OCI-LY7 (cell line): ENCODE results near the gene IFIH1. TPM values are rescaled to one million over a fixed set of nuclear protein-coding genes. Genes with fewer than 3 reads are reported as not detected.

Source experiments
- BruUV-seq: library from RNA; stranded (reverse); fragments of 400-500 nt; replicated peaks from 2 replicates; lab custom pipeline; 2021; lab: Mats Ljungman, UMichigan
- CTCF ChIA-PET: fragments of 300-600 bp; sonication (Branson Sonifier 250); formaldehyde crosslinking; loops from one replicate; lab custom pipeline; 2022; ENCODE audit warnings: antibody characterized with exemption; ENCODE audit not compliant: unreplicated experiment; lab: Charles Lee
- POLR2A ChIA-PET: fragments of 300-600 bp; sonication (Branson Sonifier 250); formaldehyde crosslinking; loops from one replicate; lab custom pipeline; 2022; ENCODE audit warnings: antibody characterized with exemption; lab: Charles Lee
- DNase-seq: peaks from one replicate; pipeline ENCODE4 v3.0.0-alpha.2; 2015; ENCODE audit warnings: low spot score
- H2AFZ ChIP-seq: fragments of 200-600 bp; sonication (generic), shearing (Covaris generic); 2 replicates; pipeline ENCODE4 v1.6.1; 2014; ENCODE audit warnings: mild to moderate bottlenecking, antibody characterized with exemption, low read length, moderate library complexity
- H3K27ac ChIP-seq: fragments of 200-600 bp; sonication (generic); 2 replicates; pipeline ENCODE4 v1.5.1; 2014; ENCODE audit warnings: mixed run types, low read depth, mild to moderate bottlenecking, moderate library complexity, low read length, inconsistent platforms; ENCODE audit not compliant: poor library complexity, severe bottlenecking
- H3K36me3 ChIP-seq: fragments of 200-600 bp; sonication (generic); 2 replicates; pipeline ENCODE4 v1.6.1; 2014; ENCODE audit warnings: mild to moderate bottlenecking, antibody characterized with exemption, low read length, moderate library complexity, mixed read lengths; ENCODE audit not compliant: insufficient read depth
- H3K4me1 ChIP-seq: fragments of 200-600 bp; sonication (generic); 2 replicates; pipeline ENCODE4 v1.5.1; 2014; ENCODE audit warnings: mild to moderate bottlenecking, low read length; ENCODE audit not compliant: insufficient read depth, poor library complexity, severe bottlenecking
- H3K4me2 ChIP-seq: fragments of 200-600 bp; sonication (generic); 2 replicates; pipeline ENCODE4 v1.6.1; 2014; ENCODE audit warnings: mild to moderate bottlenecking, low read length
- H3K4me3 ChIP-seq: fragments of 200-600 bp; sonication (generic); 2 replicates; pipeline ENCODE4 v1.5.1; 2014; ENCODE audit warnings: mild to moderate bottlenecking, low read depth, low read length; ENCODE audit not compliant: poor library complexity, severe bottlenecking
- H3K79me2 ChIP-seq: fragments of 200-600 bp; sonication (generic); 2 replicates; pipeline ENCODE4 v1.6.1; 2016; ENCODE audit warnings: low read depth, mild to moderate bottlenecking, low read length, moderate library complexity, mixed read lengths; ENCODE audit not compliant: insufficient read depth
- H3K9me2 ChIP-seq: fragments of 200-600 bp; sonication (generic); 2 replicates; pipeline ENCODE4 v1.6.1; 2016; ENCODE audit warnings: mild to moderate bottlenecking, low read length, mixed read lengths; ENCODE audit not compliant: insufficient read depth
- H3K9me3 ChIP-seq: fragments of 200-600 bp; sonication (generic); 2 replicates; pipeline ENCODE4 v1.6.1; 2014; ENCODE audit warnings: mild to moderate bottlenecking, mixed run types, low read length, mixed read lengths
- H4K20me1 ChIP-seq: fragments of 200-600 bp; sonication (generic); 2 replicates; pipeline ENCODE4 v1.6.1; 2014; ENCODE audit warnings: mild to moderate bottlenecking, antibody characterized with exemption, low read length, moderate library complexity, mixed read lengths; ENCODE audit not compliant: insufficient read depth
- EZH2phosphoT487 ChIP-seq: fragments of 200-600 bp; sonication (generic); IDR thresholded peaks from 2 replicates; pipeline ENCODE4 v1.6.1; 2018; ENCODE audit warnings: low read depth, borderline replicate concordance, mild to moderate bottlenecking, mixed run types, antibody characterized with exemption, low read length, moderate library complexity, mixed read lengths
- intact Hi-C: fragments of 100-400 bp; cut with micrococcal nuclease; formaldehyde crosslinking; loops from one replicate; pipeline ENCODE4 v1.10.0; 2022; ENCODE audit not compliant: unreplicated experiment
- total RNA-seq, 2 experiments: library from RNA; depleted of rRNA in 1 of 2; stranded (reverse); fragments of >200 nt in 1 of 2; shearing (Covaris generic) in 1 of 2; gene quantifications; 2 replicates each; pipeline ENCODE4 v1.2.3, GENCODE V29; 2014 to 2022
- TF ChIP-seq, protein P1 (sequence below): fragments of 200-600 bp; sonication (generic); conservative IDR thresholded peaks from 2 replicates; pipeline ENCODE4 v1.5.1; 2014; ENCODE audit warnings: mild to moderate bottlenecking, antibody characterized with exemption, low read length, moderate library complexity, mixed read lengths

IFIH1 gene
- total RNA-seq, 2 experiments from 2014 or later: 10.6 to 12.3 TPM

DNA sequence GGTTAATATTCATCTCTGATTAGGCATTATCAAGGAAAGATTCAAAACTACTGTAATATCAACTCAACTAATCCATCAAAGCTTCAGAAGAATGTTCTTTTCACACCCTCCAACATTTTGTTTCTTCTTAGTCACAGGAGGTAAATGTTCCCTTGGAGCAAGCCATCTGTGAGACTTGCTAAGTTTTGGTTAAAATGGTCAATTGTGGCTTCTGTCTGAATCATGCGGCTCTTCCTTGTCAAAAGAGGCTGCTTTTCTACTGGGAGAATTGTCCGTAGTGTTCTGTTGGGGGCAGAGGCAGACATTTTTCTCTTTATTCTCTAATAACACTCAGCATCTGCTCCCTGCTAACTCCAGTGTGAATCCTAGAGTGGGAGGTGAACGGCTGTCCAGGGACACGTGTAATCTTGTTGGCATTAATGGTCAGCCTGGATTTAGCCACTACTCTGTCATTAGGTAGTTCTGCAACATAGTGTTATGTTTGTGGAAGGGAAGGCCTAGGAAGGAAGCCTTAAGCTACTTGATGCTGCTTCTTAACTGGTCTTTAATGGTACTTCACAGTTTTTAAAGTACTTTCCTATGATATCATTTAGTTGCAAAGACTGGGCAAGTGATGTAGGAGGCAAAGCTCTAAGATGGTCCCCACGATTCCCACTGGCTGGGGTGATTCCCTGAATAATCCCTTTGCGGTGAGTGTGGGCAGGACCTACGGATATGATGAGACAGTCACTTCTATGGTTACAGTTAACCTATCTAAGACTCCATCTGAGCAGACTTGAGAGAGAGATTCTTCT lies 52.6 kb downstream of the IFIH1 start:
- ChIA-PET CTCF (no interaction called here), POLR2A (interaction anchor here (0.9 kb wide), 1 partner anchor 9 kb away, joined by 3 read pairs; no protein-coding TSS in a partner anchor)
- H3K9me2 ChIP-seq: no peaks in the 10 kb centered on the region
- no peaks in the 10 kb centered on the region for H3K9me3 ChIP-seq
- no peaks in the 10 kb centered on the region for H3K4me1 ChIP-seq
- TF ChIP-seq EZH2phosphoT487: no peak
- no peaks in the 10 kb centered on the region for H4K20me1 ChIP-seq
- no TSS peak for BruUV-seq
- H3K79me2 ChIP-seq: no peaks in the 10 kb centered on the region
- no peak overlapping the region for H2AFZ ChIP-seq
- intact Hi-C loops: no loop called here
- H3K36me3 ChIP-seq: peaks cover 6% of the 10 kb centered on the region; the same call in 1 of the 2 replicates
- no peak overlapping the region for H3K4me2 ChIP-seq
- H3K27ac ChIP-seq: no peak overlapping the region
- no peak overlapping the region for H3K4me3 ChIP-seq
- DNase-seq: no peak

DNA sequence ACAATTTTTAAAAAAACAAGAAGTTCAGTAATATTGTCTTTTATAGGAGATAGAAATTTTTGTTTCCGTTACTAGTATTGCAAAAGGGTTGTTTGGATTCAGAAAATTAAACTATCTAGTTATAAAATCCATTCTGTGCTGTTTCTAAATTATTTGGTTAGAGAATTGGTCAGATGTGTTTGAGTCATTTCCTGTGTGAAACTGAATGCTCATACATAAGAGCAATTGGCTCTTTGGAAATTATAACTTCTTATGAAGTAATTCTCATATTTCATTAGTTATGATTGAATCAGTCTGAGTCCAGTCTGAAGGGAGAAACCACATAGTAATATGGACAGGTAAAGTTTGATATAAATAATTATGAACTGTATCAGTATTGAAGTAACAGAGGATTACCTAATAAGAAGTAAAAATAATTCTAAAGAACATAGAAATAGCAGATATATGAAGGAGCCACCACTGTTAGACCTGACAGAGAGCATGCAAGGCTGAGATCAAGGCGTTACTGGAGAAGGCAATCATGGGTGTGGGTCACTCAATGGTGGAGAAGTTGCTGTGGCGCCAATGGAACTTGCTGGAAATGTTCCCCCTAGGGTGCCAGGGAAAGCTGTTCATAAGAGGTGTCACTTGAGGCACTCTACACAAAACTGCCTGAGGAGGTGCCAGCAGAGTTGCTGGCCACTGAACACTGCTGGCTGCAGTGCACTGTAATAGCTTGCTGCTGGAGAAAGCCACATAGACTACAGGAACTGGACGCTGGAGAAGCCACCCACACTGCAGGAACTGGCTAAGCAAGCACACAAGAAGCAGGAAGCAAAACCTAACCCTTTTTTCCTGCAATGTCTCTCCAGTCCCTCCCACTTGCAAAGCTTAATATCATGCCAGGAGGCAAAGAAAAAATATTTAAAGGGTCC lies 57.2 kb downstream of the IFIH1 start:
- Histone ChIP-seq H3K4me1 (no peaks in the 10 kb centered on the region), H4K20me1 (no peaks in the 10 kb centered on the region), H3K27ac (no peak overlapping the region), H3K9me2 (no peaks in the 10 kb centered on the region), H3K4me3 (no peak overlapping the region), H3K9me3 (no peaks in the 10 kb centered on the region), H3K79me2 (no peaks in the 10 kb centered on the region), H3K4me2 (no peak overlapping the region), H2AFZ (no peak overlapping the region), H3K36me3 (no peaks in the 10 kb centered on the region)
- ChIA-PET POLR2A (interaction anchor here (1.0 kb wide), 1 partner anchor 52 kb away, joined by 3 read pairs; no protein-coding TSS in a partner anchor), CTCF (no interaction called here)
- no peak for DNase-seq
- no TSS peak for BruUV-seq
- TF ChIP-seq, protein P1, sequence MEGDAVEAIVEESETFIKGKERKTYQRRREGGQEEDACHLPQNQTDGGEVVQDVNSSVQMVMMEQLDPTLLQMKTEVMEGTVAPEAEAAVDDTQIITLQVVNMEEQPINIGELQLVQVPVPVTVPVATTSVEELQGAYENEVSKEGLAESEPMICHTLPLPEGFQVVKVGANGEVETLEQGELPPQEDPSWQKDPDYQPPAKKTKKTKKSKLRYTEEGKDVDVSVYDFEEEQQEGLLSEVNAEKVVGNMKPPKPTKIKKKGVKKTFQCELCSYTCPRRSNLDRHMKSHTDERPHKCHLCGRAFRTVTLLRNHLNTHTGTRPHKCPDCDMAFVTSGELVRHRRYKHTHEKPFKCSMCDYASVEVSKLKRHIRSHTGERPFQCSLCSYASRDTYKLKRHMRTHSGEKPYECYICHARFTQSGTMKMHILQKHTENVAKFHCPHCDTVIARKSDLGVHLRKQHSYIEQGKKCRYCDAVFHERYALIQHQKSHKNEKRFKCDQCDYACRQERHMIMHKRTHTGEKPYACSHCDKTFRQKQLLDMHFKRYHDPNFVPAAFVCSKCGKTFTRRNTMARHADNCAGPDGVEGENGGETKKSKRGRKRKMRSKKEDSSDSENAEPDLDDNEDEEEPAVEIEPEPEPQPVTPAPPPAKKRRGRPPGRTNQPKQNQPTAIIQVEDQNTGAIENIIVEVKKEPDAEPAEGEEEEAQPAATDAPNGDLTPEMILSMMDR: no peak
- TF ChIP-seq EZH2phosphoT487: no peak
- intact Hi-C loops: no loop called here

DNA sequence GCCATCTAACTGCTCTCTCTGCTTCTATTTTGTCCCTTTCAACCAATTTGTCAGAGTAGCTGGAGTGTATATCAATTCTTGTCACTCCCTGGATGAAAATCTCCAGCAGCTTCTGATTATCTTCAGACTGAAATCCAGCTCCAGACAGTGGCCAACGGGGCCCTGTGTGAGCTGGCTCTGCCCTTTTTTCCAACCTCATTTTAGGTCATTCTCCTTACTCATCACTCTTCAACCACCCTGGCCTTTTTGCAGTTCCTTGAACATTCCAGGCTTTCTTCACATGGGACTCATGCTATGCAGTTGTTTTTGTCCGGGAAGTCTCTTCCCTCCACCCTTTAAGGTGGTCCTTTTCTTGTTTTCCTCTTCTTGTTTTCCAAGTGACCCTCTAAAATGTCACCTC lies 59.8 kb downstream of the IFIH1 start:
- CTCF ChIA-PET: no interaction called here
- H3K36me3 ChIP-seq: no peaks in the 10 kb centered on the region

More for the DNA sequence above, 59.8 kb downstream of the IFIH1 start:
- H3K79me2 ChIP-seq: no peaks in the 10 kb centered on the region
- H3K4me3 ChIP-seq: no peak overlapping the region
- no peaks in the 10 kb centered on the region for H3K9me2 ChIP-seq
- BruUV-seq: no TSS peak
- no peak overlapping the region for H3K4me2 ChIP-seq
- POLR2A ChIA-PET: interaction anchor here (1.2 kb wide), 1 partner anchor 32 kb away, joined by 3 read pairs; no protein-coding TSS in a partner anchor
- H4K20me1 ChIP-seq: no peaks in the 10 kb centered on the region
- intact Hi-C loops: no loop called here
- no peaks in the 10 kb centered on the region for H3K9me3 ChIP-seq
- H3K4me1 ChIP-seq: no peaks in the 10 kb centered on the region
- no peak overlapping the region for H3K27ac ChIP-seq
- no peak for DNase-seq
- no peak overlapping the region for H2AFZ ChIP-seq
- TF ChIP-seq, protein P1: no peak
- no peak for TF ChIP-seq EZH2phosphoT487
